BE2C (cell line): ENCODE results near the gene MBP.

ENCODE experiments used
- DNase-seq: peaks from one replicate; pipeline ENCODE4 v3.0.0-alpha.2; 2020
- H3K27me3 ChIP-seq: fragments of 250-450 bp; sonication (Bioruptor Pico); 2 replicates; pipeline ENCODE4 v1.5.1; 2020; ENCODE audit warnings: mild to moderate bottlenecking
- H3K36me3 ChIP-seq: fragments of 250-450 bp; sonication (Bioruptor Pico); 2 replicates; pipeline ENCODE4 v1.5.1; 2020; ENCODE audit warnings: mild to moderate bottlenecking
- H3K4me1 ChIP-seq: fragments of 250-450 bp; sonication (Bioruptor Pico); 2 replicates; pipeline ENCODE4 v1.5.1; 2020
- H3K4me3 ChIP-seq: 2 replicates; pipeline ENCODE4 v1.5.1; 2011; ENCODE audit warnings: low read depth, low read length
- H3K9me3 ChIP-seq: fragments of 250-450 bp; sonication (Bioruptor Pico); 2 replicates; pipeline ENCODE4 v1.5.1; 2020
- CTCF ChIP-seq: IDR thresholded peaks from 2 replicates; pipeline ENCODE4 v1.5.1; 2012; ENCODE audit warnings: mild to moderate bottlenecking, low read depth, low read length

MBP gene

GRCh38 chr18:77052297-77052982 is 80.1 kb downstream of the MBP start:
- H3K36me3 ChIP-seq, result no peaks in the 10 kb centered on the region
- no peak for TF ChIP-seq CTCF
- no peaks in the 10 kb centered on the region for H3K27me3 ChIP-seq
- H3K9me3 ChIP-seq, result no peaks in the 10 kb centered on the region
- H3K4me1 ChIP-seq, result no peaks in the 10 kb centered on the region
- H3K4me3 ChIP-seq, result no peak overlapping the region
- DNase-seq, result no peak

GRCh38 chr18:77051581-77052296 is 80.8 kb downstream of the MBP start:
- DNase-seq, result no peak
- no peak overlapping the region for H3K4me3 ChIP-seq
- no peaks in the 10 kb centered on the region for H3K27me3 ChIP-seq
- H3K36me3 ChIP-seq, result no peaks in the 10 kb centered on the region
- no peak for TF ChIP-seq CTCF
- H3K9me3 ChIP-seq, result no peaks in the 10 kb centered on the region
- H3K4me1 ChIP-seq, result no peaks in the 10 kb centered on the region

- TF ChIP-seq CTCF, result no peak
- no peaks in the 10 kb centered on the region for H3K36me3 ChIP-seq
- no peak overlapping the region for H3K4me3 ChIP-seq
- DNase-seq, result no peak
- H3K9me3 ChIP-seq, result no peaks in the 10 kb centered on the region
- H3K27me3 ChIP-seq, result no peaks in the 10 kb centered on the region
- no peaks in the 10 kb centered on the region for H3K4me1 ChIP-seq
Observed at GRCh38 chr18:77049938-77050337, 82.6 kb downstream of the MBP start.

GRCh38 chr18:77047803-77048419 is 84.7 kb downstream of the MBP start:
- Histone ChIP-seq H3K36me3 (no peaks in the 10 kb centered on the region), H3K4me3 (no peak overlapping the region), H3K27me3 (no peaks in the 10 kb centered on the region), H3K9me3 (no peaks in the 10 kb centered on the region), H3K4me1 (no peaks in the 10 kb centered on the region)
- no peak for DNase-seq
- TF ChIP-seq CTCF, result no peak

GRCh38 chr18:77046994-77047393 is 85.6 kb downstream of the MBP start:
- H3K9me3 ChIP-seq, result no peaks in the 10 kb centered on the region
- no peaks in the 10 kb centered on the region for H3K27me3 ChIP-seq
- H3K4me1 ChIP-seq, result no peaks in the 10 kb centered on the region
- no peaks in the 10 kb centered on the region for H3K36me3 ChIP-seq
- no peak overlapping the region for H3K4me3 ChIP-seq
- no peak for TF ChIP-seq CTCF
- DNase-seq, result no peak

- TF ChIP-seq CTCF, result no peak
- no peaks in the 10 kb centered on the region for H3K27me3 ChIP-seq
- H3K4me3 ChIP-seq, result no peak overlapping the region
- no peaks in the 10 kb centered on the region for H3K9me3 ChIP-seq
- no peaks in the 10 kb centered on the region for H3K36me3 ChIP-seq
- DNase-seq, result no peak
- no peaks in the 10 kb centered on the region for H3K4me1 ChIP-seq
Observed at GRCh38 chr18:77046409-77046808, 86.2 kb downstream of the MBP start.
